GM23248 (cell line): ENCODE results near the gene TMEM163. TPM values are rescaled to one million over a fixed set of nuclear protein-coding genes. Genes with fewer than 3 reads are reported as not detected.

Source experiments
- DNase-seq: peaks from one replicate; pipeline ENCODE4 v3.0.0-alpha.2; 2015
- H2AFZ ChIP-seq: fragments of 200-600 bp; sonication (generic); 2 replicates; pipeline ENCODE4 v1.6.1; 2016; ENCODE audit warnings: antibody characterized with exemption
- H3F3A ChIP-seq: fragments of 200-600 bp; sonication (generic); 2 replicates; pipeline ENCODE4 v1.6.1; 2016; ENCODE audit warnings: mild to moderate bottlenecking, antibody characterized with exemption, mixed run types; ENCODE audit not compliant: insufficient read depth
- H3K27ac ChIP-seq: fragments of 200-600 bp; sonication (generic); 2 replicates; pipeline ENCODE4 v1.5.1; 2016; ENCODE audit warnings: mild to moderate bottlenecking
- H3K27me3 ChIP-seq: fragments of 200-600 bp; sonication (generic); replicated peaks from 2 replicates; pipeline ENCODE4 v1.6.1; 2016; ENCODE audit warnings: mild to moderate bottlenecking; ENCODE audit not compliant: insufficient read depth
- H3K36me3 ChIP-seq: fragments of 200-600 bp; sonication (generic); 2 replicates; pipeline ENCODE4 v1.6.1; 2016; ENCODE audit warnings: low read depth, mild to moderate bottlenecking
- H3K4me1 ChIP-seq: fragments of 200-600 bp; sonication (generic); 2 replicates; pipeline ENCODE4 v1.6.1; 2016; ENCODE audit warnings: mild to moderate bottlenecking; ENCODE audit not compliant: insufficient read depth
- H3K4me2 ChIP-seq: fragments of 200-600 bp; sonication (generic); one replicate; pipeline ENCODE4 v1.6.1; 2016; ENCODE audit warnings: mild to moderate bottlenecking; ENCODE audit not compliant: unreplicated experiment
- H3K4me3 ChIP-seq: fragments of 200-600 bp; sonication (generic); 2 replicates; pipeline ENCODE4 v1.5.1; 2016; ENCODE audit warnings: mild to moderate bottlenecking
- H3K79me2 ChIP-seq: fragments of 200-600 bp; sonication (generic); 2 replicates; pipeline ENCODE4 v1.6.1; 2016; ENCODE audit warnings: mild to moderate bottlenecking; ENCODE audit not compliant: insufficient read depth
- H3K9ac ChIP-seq: fragments of 200-600 bp; sonication (generic); 2 replicates; pipeline ENCODE4 v1.6.1; 2016; ENCODE audit warnings: mild to moderate bottlenecking
- H3K9me2 ChIP-seq: fragments of 200-600 bp; sonication (generic); 2 replicates; pipeline ENCODE4 v1.6.1; 2016; ENCODE audit warnings: mixed run types, mild to moderate bottlenecking, moderate library complexity; ENCODE audit not compliant: insufficient read depth
- H3K9me3 ChIP-seq: fragments of 200-600 bp; sonication (generic); one replicate; pipeline ENCODE4 v1.6.1; 2017; ENCODE audit warnings: low read depth
- H4K20me1 ChIP-seq: fragments of 200-600 bp; sonication (generic); 2 replicates; pipeline ENCODE4 v1.6.0; 2016; ENCODE audit not compliant: insufficient read depth
- EZH2 ChIP-seq: fragments of 200-600 bp; sonication (generic); IDR thresholded peaks from 2 replicates; pipeline ENCODE4 v1.6.1; 2018; ENCODE audit warnings: antibody characterized with exemption, mild to moderate bottlenecking; ENCODE audit not compliant: insufficient read depth, poor library complexity, severe bottlenecking
- EZH2phosphoT487 ChIP-seq: fragments of 200-600 bp; sonication (generic); IDR thresholded peaks from 2 replicates; pipeline ENCODE4 v1.6.1; 2018; ENCODE audit warnings: antibody characterized with exemption, moderate library complexity, mild to moderate bottlenecking, low read depth; ENCODE audit not compliant: insufficient read depth
- WGBS, 2 experiments: methylation state at CpG; one replicate each; pipeline ENCODE4 v1.1.6; 2015 to 2017; ENCODE audit warnings: low lambda C conversion rate in 2 of 2, low coverage in 1 of 2; ENCODE audit errors: missing lambda C conversion rate in 2 of 2; 5-methylcytosine and 5-hydroxymethylcytosine counted together
- in situ Hi-C: fragments of 300-500 bp; cut with MboI; formaldehyde crosslinking; loops from 2 replicates; pipeline ENCODE4 v1.15.0; 2020
- polyA plus RNA-seq: library from polyadenylated mRNA; unstranded; fragments of >200 nt; fragmentation: Nextera tagmentation; extraction: Ambion mirVana; gene quantifications from 2 replicates; pipeline ENCODE4 v1.2.1, GENCODE V29; 2016
- total RNA-seq: library from RNA; depleted of rRNA; stranded (reverse); fragments of >200 nt; shearing (Covaris generic); gene quantifications from 2 replicates; pipeline ENCODE4 v1.2.3, GENCODE V29; 2014

TMEM163 gene
- total and polyA plus RNA-seq, 2 experiments from 2014 or later = not detected

- DNase-seq = no peak
- Histone ChIP-seq H3K27me3 (no peaks in the 10 kb centered on the region), H3K79me2 (no peaks in the 10 kb centered on the region), H3K27ac (no peak overlapping the region), H3F3A (no peaks in the 10 kb centered on the region), H2AFZ (no peak overlapping the region), H3K36me3 (no peaks in the 10 kb centered on the region), H3K4me2 (no peak overlapping the region), H4K20me1 (no peaks in the 10 kb centered on the region), H3K4me3 (no peak overlapping the region), H3K9me2 (no peaks in the 10 kb centered on the region), H3K4me1 (no peaks in the 10 kb centered on the region), H3K9me3 (no peaks in the 10 kb centered on the region), H3K9ac (no peak overlapping the region)
- 3 to 7% methylated on average over 3 of the region's 3 CpGs for WGBS, 2 experiments
- no peak for TF ChIP-seq EZH2
- no peak for TF ChIP-seq EZH2phosphoT487
- in situ Hi-C loops = no loop called here
Measured at GRCh38 chr2:134682726-134683125, 36.1 kb downstream of the TMEM163 start.

- Histone ChIP-seq H3K4me1 (no peaks in the 10 kb centered on the region), H3K9ac (no peak overlapping the region), H3K4me2 (no peak overlapping the region), H3K27me3 (0 out of 2 replicates have a peak, but pooled peaks cover 3% of the 10 kb centered on the region), H3F3A (no peaks in the 10 kb centered on the region), H3K9me3 (no peaks in the 10 kb centered on the region), H4K20me1 (no peaks in the 10 kb centered on the region), H3K27ac (no peak overlapping the region), H2AFZ (no peak overlapping the region), H3K9me2 (no peaks in the 10 kb centered on the region), H3K4me3 (no peak overlapping the region), H3K36me3 (no peaks in the 10 kb centered on the region), H3K79me2 (no peaks in the 10 kb centered on the region)
- no peak for DNase-seq
- TF ChIP-seq EZH2phosphoT487 (no peak), EZH2 (no peak)
- 21 to 24% methylated on average over 8 of the region's 8 CpGs for WGBS, 2 experiments
- in situ Hi-C loops = no loop called here
Measured at GRCh38 chr2:134681201-134681600, 37.6 kb downstream of the TMEM163 start.

- no peaks in the 10 kb centered on the region for H3K4me1 ChIP-seq
- H2AFZ ChIP-seq = no peak overlapping the region
- in situ Hi-C loops = no loop called here
- H3K27me3 ChIP-seq = 0 out of 2 replicates have a peak, but pooled peaks cover 3% of the 10 kb centered on the region
- H4K20me1 ChIP-seq = no peaks in the 10 kb centered on the region
- DNase-seq = no peak
- no peak overlapping the region for H3K27ac ChIP-seq
- H3K9ac ChIP-seq = no peak overlapping the region
- TF ChIP-seq EZH2phosphoT487 (no peak), EZH2 (no peak)
- no peaks in the 10 kb centered on the region for H3K9me3 ChIP-seq
- no peaks in the 10 kb centered on the region for H3K79me2 ChIP-seq
- H3F3A ChIP-seq = no peaks in the 10 kb centered on the region
- no peak overlapping the region for H3K4me2 ChIP-seq
- WGBS, 2 experiments = 12 to 15% methylated on average over 5 to 6 of the region's 6 CpGs
- no peaks in the 10 kb centered on the region for H3K9me2 ChIP-seq
- H3K36me3 ChIP-seq = no peaks in the 10 kb centered on the region
- H3K4me3 ChIP-seq = no peak overlapping the region
Measured at GRCh38 chr2:134679745-134680144, 39.1 kb downstream of the TMEM163 start.

- 25 to 30% methylated on average over 4 of the region's 4 CpGs for WGBS, 2 experiments
- Histone ChIP-seq H2AFZ (no peak overlapping the region), H3K79me2 (no peaks in the 10 kb centered on the region), H3K27me3 (0 out of 2 replicates have a peak, but pooled peaks cover 3% of the 10 kb centered on the region), H3K4me2 (no peak overlapping the region), H3K9me3 (no peaks in the 10 kb centered on the region), H3K4me1 (no peaks in the 10 kb centered on the region), H3K9ac (no peak overlapping the region), H3F3A (no peaks in the 10 kb centered on the region), H3K36me3 (no peaks in the 10 kb centered on the region), H3K4me3 (no peak overlapping the region), H3K9me2 (no peaks in the 10 kb centered on the region), H3K27ac (no peak overlapping the region), H4K20me1 (no peaks in the 10 kb centered on the region)
- DNase-seq = no peak
- TF ChIP-seq EZH2phosphoT487 (no peak), EZH2 (no peak)
- in situ Hi-C loops = no loop called here
Measured at GRCh38 chr2:134679294-134679693, 39.5 kb downstream of the TMEM163 start.
